D721Med (cell line): ENCODE results near the gene EVI5L.

Experiments
- DNase-seq: peaks from one replicate; pipeline ENCODE4 v3.0.0; 2011; ENCODE audit warnings: low spot score; ENCODE audit not compliant: insufficient read length
- FAIRE-seq: peaks from 2 replicates; lab custom pipeline; 2011; peaks lifted over from hg19 to GRCh38; lab: Jason Lieb, UNC
- TF ChIP-seq, protein P1 (sequence below): IDR thresholded peaks from 2 replicates; pipeline ENCODE4 v1.5.1; 2012; ENCODE audit warnings: mild to moderate bottlenecking, control low read depth; ENCODE audit not compliant: insufficient read depth; ENCODE audit errors: missing control alignments

The EVI5L gene

DNA sequence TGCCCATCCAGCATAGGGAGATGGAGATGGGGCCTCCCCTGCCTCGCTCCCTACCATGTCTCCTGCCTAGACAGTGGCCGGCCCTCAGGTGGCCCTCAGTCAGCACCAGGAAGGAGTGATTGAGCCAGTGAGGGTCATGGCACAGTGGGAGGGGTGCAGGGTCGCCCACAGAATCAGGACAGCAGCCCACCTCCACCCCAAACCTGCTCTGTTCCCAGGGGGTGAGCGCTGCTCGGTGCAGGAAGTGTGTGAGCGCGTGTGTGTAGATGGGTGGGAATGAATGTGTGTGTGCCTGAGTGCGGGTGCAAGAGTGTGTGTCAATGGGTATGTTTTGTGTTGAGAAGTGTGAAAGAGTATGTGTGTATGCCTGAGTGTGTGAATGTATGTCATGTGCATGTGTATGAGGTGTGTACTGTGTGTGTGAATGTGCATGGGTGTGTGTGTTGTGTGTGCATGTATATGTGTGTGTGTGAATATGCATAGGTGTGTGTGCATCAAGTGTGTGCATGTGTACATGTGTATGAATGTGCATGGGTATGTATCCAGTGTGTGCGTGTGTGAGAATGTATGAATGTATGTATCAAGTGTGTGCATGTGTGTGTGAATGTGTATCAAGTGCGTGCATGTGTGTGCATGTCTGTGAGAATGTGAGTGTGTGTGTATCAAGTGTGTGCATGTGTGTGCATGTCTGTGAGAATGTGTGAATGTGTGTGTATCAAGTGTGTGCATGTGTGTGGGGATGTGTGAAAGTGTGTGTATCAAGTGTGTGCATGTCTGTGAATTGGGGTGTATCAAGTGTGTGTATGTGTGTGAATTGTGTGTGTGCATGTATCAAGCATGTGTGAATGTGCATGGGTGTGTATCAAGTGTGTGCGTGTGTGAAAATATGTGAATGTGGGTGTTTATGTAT is 12.0 kb downstream of the EVI5L start:
- no peak for FAIRE-seq
- DNase-seq = no peak
- TF ChIP-seq, protein P1, sequence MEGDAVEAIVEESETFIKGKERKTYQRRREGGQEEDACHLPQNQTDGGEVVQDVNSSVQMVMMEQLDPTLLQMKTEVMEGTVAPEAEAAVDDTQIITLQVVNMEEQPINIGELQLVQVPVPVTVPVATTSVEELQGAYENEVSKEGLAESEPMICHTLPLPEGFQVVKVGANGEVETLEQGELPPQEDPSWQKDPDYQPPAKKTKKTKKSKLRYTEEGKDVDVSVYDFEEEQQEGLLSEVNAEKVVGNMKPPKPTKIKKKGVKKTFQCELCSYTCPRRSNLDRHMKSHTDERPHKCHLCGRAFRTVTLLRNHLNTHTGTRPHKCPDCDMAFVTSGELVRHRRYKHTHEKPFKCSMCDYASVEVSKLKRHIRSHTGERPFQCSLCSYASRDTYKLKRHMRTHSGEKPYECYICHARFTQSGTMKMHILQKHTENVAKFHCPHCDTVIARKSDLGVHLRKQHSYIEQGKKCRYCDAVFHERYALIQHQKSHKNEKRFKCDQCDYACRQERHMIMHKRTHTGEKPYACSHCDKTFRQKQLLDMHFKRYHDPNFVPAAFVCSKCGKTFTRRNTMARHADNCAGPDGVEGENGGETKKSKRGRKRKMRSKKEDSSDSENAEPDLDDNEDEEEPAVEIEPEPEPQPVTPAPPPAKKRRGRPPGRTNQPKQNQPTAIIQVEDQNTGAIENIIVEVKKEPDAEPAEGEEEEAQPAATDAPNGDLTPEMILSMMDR = no peak

DNA sequence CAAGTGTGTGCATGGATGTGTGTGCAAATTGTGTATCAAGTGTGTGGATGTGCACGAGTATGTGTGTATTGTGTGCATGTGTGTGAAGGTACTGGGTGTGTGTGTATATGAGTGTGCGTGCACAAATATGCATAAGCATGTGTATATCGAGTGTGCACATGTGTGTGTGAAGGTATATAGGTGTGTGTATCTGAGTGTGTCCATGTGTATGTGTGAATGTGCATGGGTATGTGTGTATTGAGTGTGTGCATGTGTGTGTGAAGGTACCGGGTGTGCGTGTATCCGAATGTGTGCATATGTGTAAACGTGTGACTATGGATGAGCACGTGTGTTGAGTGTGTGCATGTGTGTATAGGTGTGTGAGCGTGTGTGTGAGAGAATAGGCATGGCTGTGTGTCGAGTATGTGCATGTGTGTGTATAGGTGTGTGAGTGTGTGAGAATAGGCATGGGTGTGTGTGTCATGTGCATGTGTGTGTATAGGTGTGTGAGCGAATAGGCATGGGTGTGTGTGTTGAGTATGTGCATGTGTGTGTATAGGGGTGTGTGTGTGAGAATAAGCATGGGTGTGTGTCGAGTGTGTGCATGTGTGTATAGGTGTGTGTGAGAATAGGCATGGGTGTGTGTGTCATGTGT is 12.8 kb downstream of the EVI5L start:
- FAIRE-seq (peak; percentile 58), DNase-seq (no peak)
- TF ChIP-seq, protein P1 = no peak

DNA sequence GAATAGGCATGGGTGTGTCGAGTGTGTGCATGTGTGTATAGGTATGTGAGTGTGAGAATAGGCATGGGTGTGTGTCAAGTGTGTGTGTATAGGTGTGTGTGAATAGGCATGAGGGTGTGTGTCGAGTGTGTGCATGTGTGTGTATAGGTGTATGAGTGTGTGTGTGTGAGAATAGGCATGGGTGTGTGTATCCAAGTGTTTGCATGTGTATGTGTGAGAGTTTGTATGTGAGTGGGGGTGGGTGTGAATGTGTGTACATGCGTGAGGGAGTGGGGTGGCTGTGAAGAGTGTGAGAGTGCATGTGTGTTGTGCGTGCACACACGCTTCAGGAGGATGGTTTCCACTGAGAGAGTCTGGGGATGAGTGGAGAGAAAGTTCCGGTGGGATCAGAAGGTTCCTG is 13.5 kb downstream of the EVI5L start:
- no peak for FAIRE-seq
- TF ChIP-seq, protein P1 = no peak
- no peak for DNase-seq

DNA sequence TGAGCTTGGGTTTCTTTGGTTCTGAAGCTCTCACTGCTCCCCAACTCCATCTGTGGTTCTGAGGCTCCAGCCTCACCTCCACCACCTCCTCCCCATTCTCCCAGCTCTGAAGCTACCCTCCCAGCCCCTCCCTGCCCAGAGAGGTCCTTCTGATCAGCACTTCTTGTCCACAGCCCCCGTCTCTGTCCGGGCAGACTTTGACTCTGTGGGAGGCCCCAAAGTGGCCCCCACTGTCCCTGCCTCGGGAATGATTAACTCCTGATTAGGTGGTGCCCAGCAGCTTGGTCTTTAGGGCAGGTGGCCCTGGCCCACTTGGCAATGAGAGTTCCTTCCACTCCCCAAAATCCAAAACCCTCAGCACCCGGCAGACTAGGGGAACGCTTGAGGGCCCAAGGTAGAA is 14.4 kb downstream of the EVI5L start:
- DNase-seq (no peak), FAIRE-seq (no peak)
- TF ChIP-seq, protein P1 = no peak

DNA sequence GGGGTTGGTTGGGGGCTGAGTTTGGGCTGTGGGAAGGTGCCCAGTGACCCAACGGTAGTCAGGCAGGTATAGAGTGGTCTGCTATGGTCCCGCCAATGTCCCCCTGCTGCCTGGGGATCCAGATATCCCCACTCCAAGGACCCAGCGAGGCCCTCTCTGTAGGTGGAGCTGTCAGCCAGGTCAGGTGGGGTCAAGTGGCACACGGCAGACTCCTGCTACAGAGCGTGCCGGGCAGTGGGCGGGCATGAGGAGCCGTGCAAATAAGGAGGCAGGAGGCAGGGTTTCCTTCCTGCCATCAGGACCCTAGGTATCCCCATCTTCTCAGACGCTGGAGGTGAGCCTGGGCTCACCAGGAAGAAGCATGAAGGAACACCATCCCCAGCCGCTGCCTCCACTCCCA is 14.9 kb downstream of the EVI5L start:
- no peak for FAIRE-seq
- no peak for DNase-seq
- TF ChIP-seq, protein P1 = no peak

DNA sequence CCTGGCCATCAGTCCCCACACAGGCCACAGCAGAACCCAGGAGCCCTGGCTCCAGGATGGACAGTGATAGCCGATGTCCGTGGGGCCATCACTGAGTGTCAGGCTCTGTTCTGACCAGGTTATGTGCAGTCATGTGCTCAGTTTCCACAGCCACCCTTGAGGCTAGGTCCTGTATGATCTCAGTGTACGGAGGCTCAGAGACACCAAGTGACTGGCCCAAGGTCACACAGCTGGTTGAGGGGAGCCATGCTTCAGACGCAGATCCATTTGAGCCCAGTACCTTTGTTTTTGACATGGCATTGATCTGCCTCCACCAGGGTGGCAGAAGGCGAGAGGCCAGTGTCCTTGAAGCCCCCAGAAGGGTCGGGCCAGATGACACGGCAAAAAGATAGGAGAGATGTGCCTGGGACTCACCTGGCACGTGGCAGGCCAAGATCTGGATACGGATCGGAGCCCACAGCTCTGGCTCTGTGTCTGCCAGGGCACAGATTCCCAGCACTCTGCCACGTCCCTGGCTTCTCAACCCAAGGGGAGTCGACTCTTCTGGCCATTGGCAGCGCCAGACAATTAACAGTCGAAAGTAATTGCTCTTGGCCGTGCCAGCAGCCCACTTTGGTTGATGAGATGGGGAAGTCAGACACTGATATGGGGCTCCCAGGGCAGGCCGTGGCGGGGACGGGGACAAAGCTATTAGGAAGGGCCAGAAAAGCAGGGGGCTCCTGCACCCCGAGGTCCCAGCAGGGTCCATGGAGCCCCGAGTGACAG is 15.6 kb downstream of the EVI5L start:
- TF ChIP-seq, protein P1 = no peak
- no peak for FAIRE-seq
- DNase-seq = no peak
